ENCODE data around the gene NUBPL.

DNA sequence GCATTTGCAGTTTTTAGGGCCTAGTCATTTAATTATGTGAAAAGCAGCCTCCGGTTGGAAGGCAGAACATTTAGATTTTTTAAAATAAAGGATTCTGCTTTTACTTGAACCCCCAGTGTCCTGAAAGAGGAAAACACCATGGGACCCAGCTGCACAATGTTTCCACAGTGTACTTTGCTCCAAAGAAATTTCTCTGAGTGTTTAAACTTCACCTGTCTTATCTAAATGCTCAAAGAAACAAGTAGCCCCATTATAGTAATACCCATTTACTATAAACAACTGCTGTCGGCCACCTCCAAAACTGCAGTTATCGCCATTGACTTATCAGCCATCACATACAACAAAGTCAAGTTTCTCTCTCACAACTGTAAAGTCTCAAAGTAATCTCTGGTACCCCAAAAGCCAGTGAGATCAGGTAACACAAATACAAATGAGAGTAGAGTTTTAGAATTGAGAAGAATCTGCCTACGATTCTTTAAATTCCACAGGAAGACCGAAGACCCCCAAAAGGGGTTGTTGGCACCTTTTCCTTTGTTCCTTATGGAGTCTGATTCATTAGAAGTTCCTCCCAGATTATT is 205.2 kb downstream of the NUBPL start:
- TF ChIP-seq CTCF (IDR thresholded peaks at IDR 0.05) (no peak), SIN3A (IDR thresholded peaks at IDR 0.05; ENCODE audit: borderline replicate concordance, insufficient read depth, low read depth, low read length) (no peak)
